GM21381 (cell line): ENCODE data around the gene SGCD.

ENCODE experiments used
- ATAC-seq: cut with Tn5 transposase; IDR thresholded peaks from one replicate; pipeline ENCODE4 v1.9.1; 2021; ENCODE audit warnings: mild to moderate bottlenecking, moderate library complexity; ENCODE audit not compliant: unreplicated experiment

Gene SGCD

GRCh38 chr5:156450778-156451177 is 123.8 kb downstream of the SGCD start:
- ATAC-seq, result no peak

DNA sequence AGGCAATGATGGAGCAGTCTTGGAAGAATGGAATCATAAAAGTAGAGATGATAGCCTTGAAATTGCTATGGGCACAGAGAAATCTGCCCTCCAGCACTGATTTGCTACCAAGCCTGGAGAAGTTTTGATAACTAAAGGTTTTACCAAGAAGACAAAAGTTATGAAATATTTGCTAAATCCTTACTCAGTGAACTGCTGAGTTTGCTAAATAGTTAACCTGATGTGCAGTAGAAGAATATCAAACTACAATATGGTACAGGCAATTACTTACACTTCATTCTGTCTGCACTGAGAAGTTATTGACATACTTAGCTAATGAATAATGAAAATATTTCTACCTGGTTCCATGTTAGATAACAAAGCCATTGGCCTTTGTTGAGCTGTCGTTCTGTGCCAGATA is 124.5 kb downstream of the SGCD start:
- no peak for ATAC-seq

GRCh38 chr5:156456857-156457256 is 129.9 kb downstream of the SGCD start:
- ATAC-seq, result no peak

GRCh38 chr5:156459812-156460385 is 132.9 kb downstream of the SGCD start:
- ATAC-seq, result no peak

DNA sequence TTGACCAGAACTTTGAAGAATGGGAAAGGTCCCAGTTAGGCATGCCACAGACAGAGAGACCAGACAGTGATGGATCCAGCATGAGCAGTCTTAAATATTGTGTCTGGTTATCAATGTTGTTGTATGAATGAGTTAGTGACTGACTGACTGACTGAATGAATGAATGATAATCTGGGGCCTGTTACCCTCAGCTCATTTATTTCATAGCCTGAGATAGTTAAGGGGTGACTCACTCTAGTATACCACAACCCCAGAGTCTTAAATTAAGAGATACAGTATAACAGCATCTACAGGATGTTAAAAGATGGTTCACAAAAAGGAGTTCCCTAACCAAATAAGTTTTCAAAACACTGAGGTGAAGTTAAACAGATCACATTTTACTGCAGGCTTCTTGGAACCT is 133.5 kb downstream of the SGCD start:
- ATAC-seq, result no peak

GRCh38 chr5:156466871-156467270 is 139.9 kb downstream of the SGCD start:
- no peak for ATAC-seq

DNA sequence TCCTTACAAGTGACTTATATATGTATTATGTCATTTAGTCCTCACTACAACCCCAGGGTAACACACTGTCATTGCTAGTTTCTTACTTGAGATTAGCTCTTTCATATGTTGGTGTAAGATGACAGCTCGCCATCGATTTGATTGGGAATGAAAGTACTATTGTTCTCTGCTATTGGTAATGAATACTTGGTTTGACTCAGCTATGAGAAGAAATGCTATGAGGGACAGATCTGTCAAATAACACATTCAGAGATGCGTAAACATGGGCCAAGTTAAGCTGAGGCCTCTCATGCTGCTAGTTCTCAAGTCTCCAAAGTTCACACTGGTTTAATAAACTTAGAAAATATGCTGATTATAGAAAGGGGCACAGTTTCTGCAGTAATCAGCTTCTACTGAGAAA is 142.7 kb downstream of the SGCD start:
- ATAC-seq, result no peak

GRCh38 chr5:156471893-156472292 is 144.9 kb downstream of the SGCD start:
- ATAC-seq, result no peak

- ATAC-seq, result no peak
These were observed 146.4 kb downstream of the SGCD start for GRCh38 chr5:156473269-156473908.

- no peak for ATAC-seq
These were observed 147.3 kb downstream of the SGCD start for GRCh38 chr5:156474251-156474650.

DNA sequence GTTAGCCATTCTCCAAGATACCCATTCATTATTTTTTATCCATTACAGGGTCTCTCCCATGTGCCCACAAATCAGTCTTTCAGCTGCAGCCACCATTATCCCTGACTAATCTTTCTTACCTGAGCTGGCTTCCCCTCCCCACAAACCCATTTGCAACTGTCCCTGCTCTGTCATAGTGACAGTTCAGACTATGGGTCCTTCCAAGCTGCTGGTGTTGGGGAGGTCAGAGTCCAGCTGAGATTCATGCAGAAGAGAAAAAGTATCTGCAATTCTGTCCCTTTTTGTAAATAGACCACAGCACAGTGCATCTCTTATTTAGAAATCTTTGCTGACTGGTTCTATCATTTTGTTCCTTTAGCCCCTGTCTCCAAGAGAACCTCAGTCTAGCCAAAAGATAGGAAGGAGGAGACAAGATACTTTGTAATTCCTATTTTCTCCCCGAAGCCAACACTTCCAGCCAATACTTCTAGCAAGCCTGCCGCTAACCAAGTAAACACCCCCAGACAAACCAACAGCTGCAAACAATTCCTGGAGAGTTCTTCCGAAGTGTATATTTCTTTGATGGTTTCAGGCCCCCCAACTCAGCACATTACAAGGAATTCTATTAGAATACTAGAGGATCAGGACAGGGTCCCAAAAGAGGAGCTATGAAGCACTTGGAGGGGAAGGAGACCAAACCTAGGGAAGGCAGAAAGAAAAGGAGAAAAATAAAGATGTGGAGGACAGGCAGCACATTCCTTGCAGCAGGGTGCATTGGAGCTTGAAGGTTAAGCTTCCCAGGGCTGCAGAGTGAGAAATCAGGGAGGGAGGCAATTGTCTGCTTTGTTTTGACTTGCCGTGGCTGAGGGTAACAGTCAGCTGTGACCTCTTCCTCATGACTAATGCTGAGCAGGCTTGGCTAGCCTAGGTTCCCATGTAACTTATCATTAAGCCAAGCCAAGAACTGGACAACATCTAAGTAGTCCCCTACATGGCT is 148.5 kb downstream of the SGCD start:
- no peak for ATAC-seq

GRCh38 chr5:156476158-156476551 is 149.2 kb downstream of the SGCD start:
- no peak for ATAC-seq

GRCh38 chr5:156476678-156477077 is 149.7 kb downstream of the SGCD start:
- no peak for ATAC-seq

DNA sequence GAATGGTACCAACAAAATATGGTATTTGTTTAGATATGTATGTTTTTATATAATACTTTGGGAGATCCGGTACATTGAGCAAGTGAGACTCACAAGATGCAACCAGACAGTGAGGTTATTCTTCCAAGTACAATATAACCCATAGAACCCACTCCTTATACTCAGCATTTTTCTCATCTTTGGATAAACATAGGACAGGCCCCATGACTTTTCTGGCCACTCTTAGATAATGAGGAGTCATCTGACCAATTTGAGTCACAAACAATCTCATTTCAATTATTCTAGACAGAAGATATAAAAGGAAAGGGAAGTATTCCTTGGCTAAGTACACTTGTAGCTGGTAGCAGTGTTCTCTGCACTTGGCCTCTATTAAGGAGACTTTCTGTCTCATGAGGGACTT is 150.2 kb downstream of the SGCD start:
- no peak for ATAC-seq

DNA sequence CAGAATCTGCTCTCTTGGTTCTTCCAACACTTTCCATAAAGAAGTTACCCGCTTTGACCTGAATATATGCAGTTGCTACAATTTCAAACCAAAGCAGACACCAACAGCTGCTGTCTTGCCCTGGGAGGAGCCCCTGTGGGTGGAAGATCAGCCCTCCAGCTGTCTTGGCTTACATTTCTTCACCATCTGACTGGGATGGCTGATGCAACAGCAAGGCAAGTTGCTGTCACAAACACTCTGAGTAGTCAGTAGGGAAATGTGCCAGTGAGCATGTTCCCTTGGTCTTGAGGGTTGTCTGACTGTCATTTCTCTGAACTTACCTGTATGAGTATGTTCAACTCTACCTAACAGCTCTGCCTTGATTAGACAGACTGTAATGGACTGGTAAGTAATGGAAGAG is 152.9 kb downstream of the SGCD start:
- no peak for ATAC-seq

DNA sequence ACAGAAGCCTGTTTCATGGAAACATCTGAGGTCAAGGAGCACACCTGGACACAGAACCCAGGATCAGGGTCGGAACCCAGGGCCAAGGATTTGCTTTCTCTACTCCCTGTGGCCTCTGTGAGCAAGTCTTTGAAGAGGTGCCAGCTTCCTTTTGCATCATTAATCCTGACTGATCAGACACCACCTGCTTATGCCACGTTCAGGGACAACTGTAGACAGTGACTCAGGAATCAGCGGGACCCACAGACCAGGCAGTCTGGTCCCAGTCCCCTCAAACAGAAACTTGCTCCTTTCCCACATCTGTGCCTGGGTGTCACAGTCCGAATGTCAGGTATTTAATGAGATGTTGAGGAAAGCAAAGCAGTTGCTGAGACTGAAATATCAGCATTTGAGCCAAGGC is 154.8 kb downstream of the SGCD start:
- ATAC-seq, result no peak

DNA sequence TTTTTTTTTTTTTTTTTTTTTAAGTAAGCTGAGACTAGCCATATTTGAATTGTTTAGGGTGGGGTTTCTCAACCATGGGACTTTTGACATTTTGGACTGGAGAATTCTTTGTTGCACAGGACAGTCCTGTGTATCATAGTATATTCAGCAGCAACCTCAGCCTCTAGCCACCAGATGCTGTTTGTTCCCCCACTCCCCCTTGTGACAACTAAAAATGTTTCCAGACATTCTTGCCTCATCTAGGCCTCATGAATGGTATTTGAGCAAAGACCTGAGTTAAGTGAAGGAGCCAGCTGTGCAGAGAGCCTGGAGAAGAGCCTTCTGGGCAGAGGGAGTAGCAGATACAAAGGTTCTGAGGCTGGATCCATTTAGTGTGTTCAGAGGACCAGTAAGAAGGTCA is 155.9 kb downstream of the SGCD start:
- ATAC-seq, result no peak

DNA sequence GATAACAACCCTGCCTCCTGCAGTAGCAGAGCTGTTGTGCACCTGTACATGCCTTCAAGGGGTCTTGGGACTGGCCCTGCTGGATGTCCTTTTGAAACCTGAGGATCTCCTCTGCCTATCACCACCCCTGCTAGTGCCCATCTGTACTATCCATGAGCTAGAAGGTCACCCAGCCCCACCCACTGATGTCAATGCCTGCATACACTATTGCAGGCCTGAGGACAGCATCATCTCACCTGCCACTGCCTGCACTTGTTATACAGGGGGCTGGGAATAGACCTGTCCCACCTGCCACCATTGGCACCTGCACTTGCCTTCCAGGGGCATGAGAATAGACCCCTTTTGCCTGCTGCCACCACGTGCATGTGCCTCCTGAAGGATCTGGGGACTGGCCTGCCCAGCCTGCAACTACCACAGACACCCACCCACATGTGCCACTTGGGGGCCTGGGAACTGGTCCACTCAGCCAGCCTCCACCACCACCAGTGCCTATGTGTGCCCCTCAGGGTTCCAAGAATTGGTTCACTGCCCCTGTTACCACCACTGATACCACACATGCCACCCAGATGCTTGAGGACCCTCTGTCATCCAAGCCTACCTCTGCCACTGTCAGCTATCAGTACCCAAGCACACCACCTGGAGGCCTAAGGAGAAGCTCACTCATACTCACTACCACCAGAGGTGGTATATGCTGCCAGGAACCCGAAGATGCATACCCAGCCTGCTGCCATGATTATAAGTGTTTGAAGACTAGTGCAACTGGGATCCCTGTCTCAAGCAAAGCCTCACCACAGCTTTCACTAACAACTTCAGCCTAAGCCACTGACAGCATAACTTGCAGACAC is 159.7 kb downstream of the SGCD start:
- ATAC-seq, result no peak

GRCh38 chr5:156491766-156492165 is 164.8 kb downstream of the SGCD start:
- ATAC-seq, result no peak

- no peak for ATAC-seq
These were observed 169.3 kb downstream of the SGCD start for GRCh38 chr5:156496291-156496690.

GRCh38 chr5:156497804-156498208 is 170.8 kb downstream of the SGCD start:
- no peak for ATAC-seq
